ENCODE results near the gene LIFR. TPM values are rescaled to one million over a fixed set of nuclear protein-coding genes. Genes with fewer than 3 reads are reported as not detected.

Gene LIFR
- total and polyA plus RNA-seq, 2 donors (not counting 3 experiments of a cell fraction or from before 2014, with no cell fraction given) = 4.1 to 36.4 TPM

DNA sequence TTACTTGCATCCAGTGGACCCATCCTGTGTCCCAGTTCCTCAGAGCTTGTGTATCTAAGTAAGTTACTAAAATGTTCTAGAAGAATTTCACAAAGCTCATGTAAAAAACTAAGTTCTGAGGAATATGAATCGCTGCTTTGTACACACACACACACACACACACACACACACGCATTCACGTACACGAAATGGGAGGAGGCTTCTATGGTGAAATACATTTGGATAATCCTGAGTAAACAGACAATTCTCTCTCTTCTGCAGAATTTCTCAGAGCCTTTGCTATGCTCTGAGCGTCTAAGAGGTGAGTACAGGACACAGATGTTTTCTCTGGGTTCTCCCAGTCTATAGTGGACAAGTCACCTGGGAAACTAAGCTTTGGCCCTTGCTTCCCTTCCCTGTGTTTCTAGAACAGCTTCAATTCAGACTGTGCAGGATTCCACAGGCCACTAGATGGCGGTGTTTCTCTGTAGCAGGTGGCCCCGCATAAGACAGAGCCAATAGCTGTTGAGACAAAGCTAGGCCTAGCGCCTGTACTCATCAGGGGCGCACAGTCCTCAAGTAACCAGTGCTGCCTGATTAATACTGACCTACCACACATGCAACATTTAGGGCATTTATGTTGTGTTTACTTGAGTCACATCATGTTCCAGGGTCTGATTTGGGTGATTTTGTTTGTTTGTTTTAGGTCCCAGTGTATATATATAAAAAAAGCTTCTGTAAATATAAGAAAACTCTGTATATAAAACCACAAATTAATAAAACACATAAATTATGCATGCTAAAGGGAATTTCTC, 114.8 kb downstream of the LIFR start:
- POLR2A ChIA-PET = interaction anchor here (1.0 to 1.3 kb wide), 3 partner anchors 23 to 210 kb away, joined by 3 to 5 read pairs (median 3); no protein-coding TSS in a partner anchor

More for the DNA sequence above, 114.8 kb downstream of the LIFR start:
- CTCF ChIA-PET = interaction anchor here (0.5 to 7.4 kb wide), 104 partner anchors 8 to 639 kb away, joined by 3 to 501 read pairs (median 7); partner anchors contain the start of gene LIFR
- Histone ChIP-seq H3K9ac (replicated peaks; ENCODE audit: extremely low read depth, insufficient read depth, low read length) (no peak overlapping the region), H4K20me1 (replicated peaks; ENCODE audit: control insufficient read depth, extremely low read depth, insufficient read depth, low read length) (no peaks in the 10 kb centered on the region), H3K9me3 (replicated peaks; ENCODE audit: control insufficient read depth, insufficient read depth, low read length) (no peaks in the 10 kb centered on the region), H3K36me3 (ENCODE audit: control insufficient read depth in 2 of 2, extremely low read depth in 1 of 2, insufficient read depth in 2 of 2, low read length in 2 of 2) (no peaks in the 10 kb centered on the region), H3K4me1 (ENCODE audit: control insufficient read depth, extremely low read depth, insufficient read depth, low read length) (no peaks in the 10 kb centered on the region), H3K4me3 (replicated peaks in 1 of 3; ENCODE audit: insufficient read depth in 1 of 3, low read depth in 1 of 3, low read length in 3 of 3) (no peak overlapping the region), H3K4me2 (ENCODE audit: insufficient read depth, low read length) (no peak overlapping the region), H3K9me1 (replicated peaks; ENCODE audit: control insufficient read depth, extremely low read depth, insufficient read depth, low read length) (no peaks in the 10 kb centered on the region), H3K27me3 (ENCODE audit: control insufficient read depth in 2 of 2, insufficient read depth in 2 of 2, low read length in 2 of 2) (no peaks in the 10 kb centered on the region), H3K79me2 (ENCODE audit: control insufficient read depth, insufficient read depth, low read length) (no peaks in the 10 kb centered on the region), H3K27ac (ENCODE audit: insufficient read depth, low read depth, low read length) (no peak overlapping the region), H2AFZ (ENCODE audit: low read depth, low read length) (no peak overlapping the region)
- intact Hi-C loops (cut with micrococcal nuclease) (loop anchor here (1.0 to 2.0 kb wide), 7 partner anchors 21 to 481 kb away; no protein-coding TSS in a partner anchor), dilution Hi-C loops (cut with MboI; ENCODE audit: extremely low pct_ligation_motif_present, low sequenced_read_pairs) (loop anchor here (25.0 kb wide), 1 partner anchor 371 kb away; no protein-coding TSS in a partner anchor)
- DNase-seq (ENCODE audit: low read depth, low spot score) = peak; percentile 89
- BruUV-seq (replicated peaks) = no TSS peak
- peak; percentile 94 for FAIRE-seq
- no peak for TF ChIP-seq EZH2 (IDR thresholded peaks at IDR 0.05; ENCODE audit: borderline replicate concordance, low read depth, low read length, severe bottlenecking)
- peak; percentile 14 for TF ChIP-seq GATA2 (IDR thresholded peaks at IDR 0.05; ENCODE audit: insufficient read depth, insufficient read length, low read depth, low read length)
- no peak for TF ChIP-seq FOS (IDR thresholded peaks at IDR 0.05; ENCODE audit: borderline replicate concordance, insufficient read depth, low read length)
- TF ChIP-seq, protein P1, sequence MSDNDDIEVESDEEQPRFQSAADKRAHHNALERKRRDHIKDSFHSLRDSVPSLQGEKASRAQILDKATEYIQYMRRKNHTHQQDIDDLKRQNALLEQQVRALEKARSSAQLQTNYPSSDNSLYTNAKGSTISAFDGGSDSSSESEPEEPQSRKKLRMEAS (IDR thresholded peaks at IDR 0.05; ENCODE audit: insufficient read depth, insufficient read length) = no peak
- TF ChIP-seq, protein P2, sequence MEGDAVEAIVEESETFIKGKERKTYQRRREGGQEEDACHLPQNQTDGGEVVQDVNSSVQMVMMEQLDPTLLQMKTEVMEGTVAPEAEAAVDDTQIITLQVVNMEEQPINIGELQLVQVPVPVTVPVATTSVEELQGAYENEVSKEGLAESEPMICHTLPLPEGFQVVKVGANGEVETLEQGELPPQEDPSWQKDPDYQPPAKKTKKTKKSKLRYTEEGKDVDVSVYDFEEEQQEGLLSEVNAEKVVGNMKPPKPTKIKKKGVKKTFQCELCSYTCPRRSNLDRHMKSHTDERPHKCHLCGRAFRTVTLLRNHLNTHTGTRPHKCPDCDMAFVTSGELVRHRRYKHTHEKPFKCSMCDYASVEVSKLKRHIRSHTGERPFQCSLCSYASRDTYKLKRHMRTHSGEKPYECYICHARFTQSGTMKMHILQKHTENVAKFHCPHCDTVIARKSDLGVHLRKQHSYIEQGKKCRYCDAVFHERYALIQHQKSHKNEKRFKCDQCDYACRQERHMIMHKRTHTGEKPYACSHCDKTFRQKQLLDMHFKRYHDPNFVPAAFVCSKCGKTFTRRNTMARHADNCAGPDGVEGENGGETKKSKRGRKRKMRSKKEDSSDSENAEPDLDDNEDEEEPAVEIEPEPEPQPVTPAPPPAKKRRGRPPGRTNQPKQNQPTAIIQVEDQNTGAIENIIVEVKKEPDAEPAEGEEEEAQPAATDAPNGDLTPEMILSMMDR (IDR thresholded peaks at IDR 0.05; ENCODE audit: extremely low read depth in 1 of 2, insufficient read depth in 1 of 2, low read depth in 1 of 2, low read length in 2 of 2) = peak; percentile 89 to 96
- TF ChIP-seq POLR2A (IDR thresholded peaks at IDR 0.05; ENCODE audit: low read depth, low read length) = no peak
